Kidney tubule cell (primary cell): ENCODE data around the gene DCLK2.

Source experiments
- DNase-seq: peaks from one replicate; pipeline ENCODE4 v3.0.0-alpha.2; 2018; ENCODE audit warnings: low spot score

Gene DCLK2

DNA sequence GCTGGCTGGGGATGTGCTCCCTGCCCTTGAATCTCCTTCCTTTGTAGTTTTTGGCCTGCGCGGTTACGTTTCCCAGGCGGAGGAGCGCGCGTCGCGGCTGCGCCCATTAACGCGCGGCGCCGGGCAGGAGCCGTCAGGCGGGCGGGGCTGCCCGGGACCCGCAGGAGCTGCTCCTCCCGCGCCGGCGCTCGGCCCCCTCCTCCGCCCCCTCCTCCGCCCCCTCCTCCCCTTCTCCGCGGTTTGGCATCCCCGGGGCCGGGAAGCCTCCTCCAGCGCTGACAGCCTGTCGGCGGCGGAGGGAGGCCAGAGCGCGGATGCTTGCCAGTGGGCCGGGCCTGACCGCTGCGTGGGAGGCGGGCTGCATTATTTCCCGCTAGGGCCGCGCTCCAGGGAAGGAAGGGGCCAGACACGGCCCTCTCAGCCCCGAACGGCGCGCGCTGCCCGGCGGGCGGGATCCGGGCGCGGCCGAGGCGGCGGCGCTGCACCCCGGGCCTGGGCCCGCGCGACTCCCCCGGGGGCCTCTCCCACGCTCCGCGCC is at the start of gene DCLK2:
Gene DCLK2 (plus strand): TSS at position 405 of the 538 bp plus-strand sequence. CDS start 583 bp downstream, outside the sequence.
- DNase-seq = peak; percentile 78

GRCh38 chr4:150032541-150032940 is 45.7 kb upstream of the DCLK2 start:
- no peak for DNase-seq

DNA sequence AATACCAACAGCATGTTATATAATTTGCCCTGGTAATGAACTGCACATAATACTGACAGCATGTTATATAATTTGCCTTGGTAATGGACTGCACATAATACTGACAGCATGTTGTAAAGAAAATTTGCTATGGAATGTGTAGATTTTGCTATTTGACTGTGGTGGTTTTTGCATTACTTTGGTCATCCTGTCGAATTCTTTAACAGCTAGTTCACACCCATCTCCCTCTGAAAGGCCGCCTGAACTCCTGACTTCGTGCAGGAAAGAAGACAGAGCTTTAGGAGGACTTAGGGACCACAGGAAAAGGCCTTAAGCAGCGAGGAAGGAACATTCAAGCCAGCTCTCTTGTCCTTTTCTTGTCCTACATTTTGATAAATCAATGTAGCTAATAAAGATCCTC is 45.2 kb upstream of the DCLK2 start:
- no peak for DNase-seq

DNA sequence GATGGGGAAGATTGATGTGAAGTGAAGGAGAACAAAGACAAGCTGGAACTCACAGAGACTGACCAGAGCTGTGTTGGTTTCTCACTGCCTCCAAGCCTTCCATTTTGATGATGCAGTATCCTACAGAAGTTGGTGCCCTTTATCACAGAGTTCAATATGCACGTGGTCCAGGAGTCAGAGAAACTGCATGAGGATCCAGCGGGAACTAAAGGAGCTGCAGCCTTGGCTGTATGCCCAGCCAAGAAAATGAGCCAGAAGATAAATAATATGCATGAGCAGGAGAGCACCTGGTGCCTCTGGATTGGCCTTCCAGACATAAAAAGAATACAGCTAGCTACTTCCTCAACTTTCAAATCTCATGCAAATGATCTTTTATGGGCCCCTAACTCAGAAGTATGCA is 44.3 kb upstream of the DCLK2 start:
- DNase-seq = peak; percentile 88

DNA sequence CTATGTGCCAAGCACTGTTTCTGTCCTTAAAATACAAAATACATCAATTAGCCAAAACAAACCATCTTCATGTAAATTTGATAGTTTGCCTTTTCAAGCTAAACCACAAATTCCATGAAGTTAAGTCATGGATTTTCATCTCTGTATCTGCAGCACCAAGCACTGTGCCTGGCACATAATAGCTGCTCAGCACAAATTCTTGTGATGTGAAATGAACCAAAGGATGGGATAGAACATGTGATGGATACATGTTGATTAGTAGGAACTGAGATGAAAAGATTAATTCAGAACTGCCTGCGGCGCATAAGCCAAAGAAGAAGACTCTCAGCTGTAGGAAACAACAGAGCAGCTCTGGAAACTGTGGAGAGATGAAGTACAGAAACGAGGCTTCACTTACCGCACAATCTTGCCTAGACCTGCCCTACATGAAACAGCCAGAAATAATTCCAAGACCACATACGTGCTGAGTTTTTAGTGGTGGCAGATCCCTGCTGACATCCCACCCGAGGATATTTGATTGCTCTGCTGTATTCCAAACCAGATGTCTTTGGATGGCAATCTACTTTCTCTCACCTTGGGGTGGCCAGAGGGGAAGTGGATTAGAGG is 40.9 kb upstream of the DCLK2 start:
- no peak for DNase-seq

DNA sequence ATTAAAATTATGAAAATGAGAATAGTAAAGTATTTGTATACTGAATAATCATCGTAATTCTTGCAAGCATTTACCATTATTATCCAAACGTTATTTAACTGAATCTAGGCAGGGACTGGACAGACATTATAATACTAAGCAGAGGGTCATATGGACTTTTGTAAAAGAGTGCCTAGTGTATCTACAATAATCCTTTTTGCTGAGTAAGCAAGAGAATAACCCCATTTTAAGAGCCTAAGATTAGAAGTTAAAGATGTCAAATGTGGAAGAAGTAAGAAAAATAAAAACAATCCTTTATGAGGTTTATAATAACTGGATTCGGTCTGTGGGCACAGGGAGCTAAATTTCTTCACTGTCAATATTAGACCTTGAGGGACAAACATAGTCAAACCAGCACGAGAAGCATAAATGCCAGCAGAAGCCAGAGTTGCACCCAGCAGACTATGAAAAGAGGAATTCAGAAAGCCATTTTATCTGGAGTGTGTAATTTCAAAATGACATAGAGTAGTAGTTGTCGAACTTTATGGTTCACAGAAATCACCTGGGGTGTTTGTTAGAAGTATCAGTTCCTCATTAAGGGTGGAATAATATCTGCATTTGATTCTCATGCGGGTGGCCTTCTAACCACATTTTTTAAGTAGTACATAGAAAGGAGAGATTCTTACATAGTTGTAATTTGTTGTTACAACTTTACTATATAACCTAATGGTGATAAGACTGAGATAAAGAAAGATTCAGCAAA is 39.7 kb upstream of the DCLK2 start:
- DNase-seq = no peak

- peak; percentile 25 for DNase-seq
Measured at GRCh38 chr4:150039274-150040127, 38.7 kb upstream of the DCLK2 start.

GRCh38 chr4:150044517-150044916 is 33.7 kb upstream of the DCLK2 start:
- no peak for DNase-seq

GRCh38 chr4:150045410-150045809 is 32.8 kb upstream of the DCLK2 start:
- DNase-seq = no peak

DNA sequence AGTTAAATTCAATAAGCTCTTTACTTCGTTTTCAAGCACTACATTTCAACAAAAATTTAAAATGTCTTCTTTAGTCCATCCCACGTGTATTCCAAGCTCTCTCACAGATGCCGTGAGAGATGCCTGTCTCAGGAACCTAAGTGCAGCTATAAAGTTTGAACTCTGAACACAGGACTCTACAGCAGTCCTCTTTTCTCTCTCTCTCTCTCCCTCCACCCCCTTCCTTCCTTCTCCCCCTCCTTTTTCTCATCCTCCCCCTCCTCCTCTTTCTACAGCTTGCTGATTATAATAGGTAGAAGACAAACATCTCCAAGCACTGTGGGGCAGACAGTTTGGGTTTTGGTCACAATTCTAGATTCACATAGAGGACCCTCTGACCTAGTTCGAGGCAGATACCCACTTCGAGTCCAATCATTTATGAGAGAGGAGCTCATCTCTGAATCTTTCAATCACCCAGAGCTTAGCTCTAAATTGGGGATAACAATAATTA is 31.5 kb upstream of the DCLK2 start:
- no peak for DNase-seq

- DNase-seq = no peak
Measured at GRCh38 chr4:150047546-150047945, 30.7 kb upstream of the DCLK2 start.

DNA sequence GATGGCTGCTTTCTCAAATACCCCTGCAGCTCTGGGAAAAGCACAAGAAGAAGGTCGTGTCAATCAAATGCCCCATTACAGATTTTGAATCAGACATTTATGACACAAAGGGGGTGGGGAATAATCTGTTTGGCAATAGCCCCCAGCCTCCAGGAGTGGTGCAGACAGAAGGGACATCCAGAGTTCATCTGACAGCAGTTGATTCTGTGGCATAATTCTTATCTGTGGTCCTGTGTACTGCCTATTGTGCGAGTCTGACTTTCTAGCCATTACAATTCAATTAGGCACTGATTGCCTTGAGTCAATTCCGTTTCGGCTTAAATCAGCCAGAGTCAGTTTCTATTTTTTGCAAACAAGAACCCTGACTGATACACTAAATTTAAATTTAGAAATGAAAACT is 28.6 kb upstream of the DCLK2 start:
- DNase-seq = no peak

DNA sequence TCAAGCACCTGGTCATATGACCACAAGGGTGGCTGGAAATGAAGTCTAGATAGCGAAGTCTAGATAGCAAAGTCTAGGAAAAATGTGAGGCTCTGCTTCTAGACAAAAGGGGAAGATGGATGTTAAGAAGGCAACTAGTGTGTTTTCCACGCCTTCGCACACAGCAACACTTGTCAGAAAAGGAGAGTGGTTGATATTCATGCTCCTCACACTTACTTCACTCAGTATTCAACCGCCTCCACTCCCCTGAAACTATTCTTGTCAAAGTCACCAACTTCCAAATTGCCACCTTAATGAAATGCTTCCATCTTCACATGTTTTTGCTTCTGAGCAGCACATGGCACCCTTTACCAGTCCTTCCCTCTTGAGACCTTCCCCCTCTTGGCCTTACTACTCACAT is 27.7 kb upstream of the DCLK2 start:
- no peak for DNase-seq

DNA sequence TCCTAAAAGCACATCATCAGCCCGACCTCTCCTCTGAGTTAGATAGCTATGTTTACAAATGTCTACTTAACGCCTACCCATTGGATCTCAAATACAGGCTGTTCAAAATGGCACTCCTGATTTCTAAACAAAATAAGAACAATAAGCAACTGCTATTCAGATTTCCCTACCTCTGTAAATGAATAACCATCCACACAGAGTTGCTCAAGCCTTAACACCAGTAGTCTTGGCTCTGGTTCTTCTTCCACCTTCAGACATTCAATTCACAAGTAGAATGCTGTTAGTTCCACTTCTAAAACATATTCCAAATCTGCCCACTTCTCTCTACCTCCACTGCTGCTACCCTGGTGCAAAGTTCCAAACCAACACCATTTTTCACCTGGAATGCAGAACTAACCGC is 27.1 kb upstream of the DCLK2 start:
- DNase-seq = no peak

GRCh38 chr4:150055467-150055866 is 22.8 kb upstream of the DCLK2 start:
- no peak for DNase-seq

GRCh38 chr4:150056569-150056968 is 21.7 kb upstream of the DCLK2 start:
- peak; percentile 23 for DNase-seq

- DNase-seq = no peak
Measured at GRCh38 chr4:150061086-150061776, 17.0 kb upstream of the DCLK2 start.

DNA sequence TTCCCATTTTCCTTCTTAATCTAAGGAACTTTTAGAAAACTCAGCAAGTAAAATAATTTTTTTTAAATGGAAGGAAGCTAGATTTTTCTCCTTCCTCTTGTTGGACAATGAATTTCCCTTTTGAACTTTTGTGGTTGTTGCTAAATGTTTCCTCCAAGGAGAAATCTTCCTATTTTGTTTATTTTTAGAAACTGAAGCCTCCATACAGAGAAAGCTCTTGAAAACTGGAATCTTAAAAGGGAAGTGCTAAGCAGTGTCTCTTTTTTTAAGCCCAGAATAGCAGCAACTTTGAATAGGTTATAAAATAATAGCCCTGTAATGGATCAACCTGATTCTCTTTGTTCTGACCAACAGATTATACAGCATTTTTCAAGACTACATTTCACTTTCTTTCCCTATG is 15.1 kb upstream of the DCLK2 start:
- no peak for DNase-seq

DNA sequence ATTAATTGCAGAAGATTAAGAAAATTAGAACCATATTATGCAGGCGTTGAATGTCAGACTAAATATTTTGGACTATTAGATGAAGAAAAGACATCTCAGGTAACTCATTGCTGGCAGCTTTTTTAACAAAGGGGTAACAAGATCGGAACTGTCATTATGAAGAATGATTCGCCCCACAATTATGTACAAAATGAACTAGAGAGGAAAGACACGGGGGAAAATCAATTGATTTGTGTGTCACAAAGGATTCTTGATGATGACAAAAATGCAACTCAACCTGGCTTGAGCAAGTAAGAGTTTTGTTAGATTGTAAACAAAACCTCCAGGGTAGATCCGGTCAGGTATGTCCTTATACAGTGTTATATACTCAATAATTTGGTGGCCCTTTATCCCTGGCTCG is 12.5 kb upstream of the DCLK2 start:
- DNase-seq = no peak

- no peak for DNase-seq
Measured at GRCh38 chr4:150067859-150068258, 10.4 kb upstream of the DCLK2 start.

DNA sequence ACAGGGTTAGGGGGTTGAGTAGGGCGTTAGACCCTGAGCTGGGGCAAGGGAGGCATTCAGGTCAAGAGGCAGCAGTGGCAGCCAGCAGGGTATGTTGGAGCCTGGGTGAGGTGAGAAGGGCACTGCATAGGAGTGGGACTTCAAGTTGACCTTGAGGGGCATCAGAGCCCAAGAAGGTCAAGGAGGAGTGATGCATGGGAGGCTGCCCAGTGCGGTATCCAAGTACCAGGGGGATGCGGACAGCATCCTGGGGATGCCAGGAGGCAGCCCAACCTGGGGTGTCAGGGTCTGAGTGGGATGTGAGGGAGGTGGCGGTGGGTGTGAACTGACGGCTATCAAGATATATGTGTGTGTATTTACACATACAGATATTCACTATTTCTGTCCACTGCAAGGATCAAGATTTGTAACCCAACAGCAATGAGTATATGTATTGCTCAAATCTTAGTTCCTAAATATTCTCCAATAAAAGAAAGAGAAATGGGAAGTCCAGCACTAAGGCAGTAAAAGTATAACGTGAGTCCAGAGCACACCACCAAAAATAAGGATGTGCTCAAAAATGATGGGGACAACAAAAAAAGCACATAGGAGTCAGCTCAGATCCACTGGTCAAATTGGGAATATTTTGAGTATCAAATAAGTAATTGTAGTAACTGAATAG is 9.8 kb upstream of the DCLK2 start:
- no peak for DNase-seq
